ENCODE data around the gene TPGS2. TPM values are rescaled to one million over a fixed set of nuclear protein-coding genes. Genes with fewer than 3 reads are reported as not detected.
A peak's percentile ranks its signal among the peaks of the same experiment; 100 is the strongest.

Gene TPGS2
- total RNA-seq, 2 donors from 2014 or later, result 128 to 157 TPM

- intact Hi-C loops (cut with DNase I), result no loop called here
- no peaks in the 10 kb centered on the region for H3K36me3 ChIP-seq
- no peak for DNase-seq (ENCODE audit: low spot score)
- WGBS, result 96% methylated on average over 12 of the region's 12 CpGs
- no peak overlapping the region for H3K4me3 ChIP-seq
- peaks cover 6% of the 10 kb centered on the region for H3K4me1 ChIP-seq (replicated peaks)
- no peaks in the 10 kb centered on the region for H3K9me3 ChIP-seq
- H3K27ac ChIP-seq, result no peak overlapping the region
- TF ChIP-seq, protein P1, sequence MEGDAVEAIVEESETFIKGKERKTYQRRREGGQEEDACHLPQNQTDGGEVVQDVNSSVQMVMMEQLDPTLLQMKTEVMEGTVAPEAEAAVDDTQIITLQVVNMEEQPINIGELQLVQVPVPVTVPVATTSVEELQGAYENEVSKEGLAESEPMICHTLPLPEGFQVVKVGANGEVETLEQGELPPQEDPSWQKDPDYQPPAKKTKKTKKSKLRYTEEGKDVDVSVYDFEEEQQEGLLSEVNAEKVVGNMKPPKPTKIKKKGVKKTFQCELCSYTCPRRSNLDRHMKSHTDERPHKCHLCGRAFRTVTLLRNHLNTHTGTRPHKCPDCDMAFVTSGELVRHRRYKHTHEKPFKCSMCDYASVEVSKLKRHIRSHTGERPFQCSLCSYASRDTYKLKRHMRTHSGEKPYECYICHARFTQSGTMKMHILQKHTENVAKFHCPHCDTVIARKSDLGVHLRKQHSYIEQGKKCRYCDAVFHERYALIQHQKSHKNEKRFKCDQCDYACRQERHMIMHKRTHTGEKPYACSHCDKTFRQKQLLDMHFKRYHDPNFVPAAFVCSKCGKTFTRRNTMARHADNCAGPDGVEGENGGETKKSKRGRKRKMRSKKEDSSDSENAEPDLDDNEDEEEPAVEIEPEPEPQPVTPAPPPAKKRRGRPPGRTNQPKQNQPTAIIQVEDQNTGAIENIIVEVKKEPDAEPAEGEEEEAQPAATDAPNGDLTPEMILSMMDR (IDR thresholded peaks at IDR 0.05), result no peak
- no peak for TF ChIP-seq POLR2AphosphoS5 (IDR thresholded peaks at IDR 0.05)
- no peak for TF ChIP-seq POLR2A (IDR thresholded peaks at IDR 0.05)
- H3K27me3 ChIP-seq (replicated peaks; ENCODE audit: insufficient read depth), result no peaks in the 10 kb centered on the region
Measured at GRCh38 chr18:36761186-36761698, 67.6 kb downstream of the TPGS2 start.

- intact Hi-C loops (cut with DNase I), result no loop called here
- H3K9me3 ChIP-seq, result no peaks in the 10 kb centered on the region
- H3K4me3 ChIP-seq, result no peak overlapping the region
- no peaks in the 10 kb centered on the region for H3K36me3 ChIP-seq
- H3K4me1 ChIP-seq (replicated peaks), result peaks cover 6% of the 10 kb centered on the region
- WGBS, result 93% methylated on average over 29 of the region's 29 CpGs
- H3K27me3 ChIP-seq (replicated peaks; ENCODE audit: insufficient read depth), result no peaks in the 10 kb centered on the region
- TF ChIP-seq POLR2A (IDR thresholded peaks at IDR 0.05) (no peak), POLR2AphosphoS5 (IDR thresholded peaks at IDR 0.05) (no peak)
- H3K27ac ChIP-seq, result no peak overlapping the region
- DNase-seq (ENCODE audit: low spot score), result no peak
Measured at GRCh38 chr18:36760598-36760997, 68.2 kb downstream of the TPGS2 start.

GRCh38 chr18:36759167-36759776 is 69.5 kb downstream of the TPGS2 start:
- WGBS, result 62% methylated on average over 6 of the region's 6 CpGs
- intact Hi-C loops (cut with DNase I), result loop anchor here (5.0 to 10.0 kb wide), 2 partner anchors 187 to 464 kb away; partner anchors contain the start of gene FHOD3
- H3K36me3 ChIP-seq, result no peaks in the 10 kb centered on the region
- H3K4me1 ChIP-seq (replicated peaks), result peaks cover 6% of the 10 kb centered on the region
- TF ChIP-seq POLR2A (IDR thresholded peaks at IDR 0.05) (no peak), POLR2AphosphoS5 (IDR thresholded peaks at IDR 0.05) (no peak)
- TF ChIP-seq, protein P1 (IDR thresholded peaks at IDR 0.05), result no peak
- no peak overlapping the region for H3K4me3 ChIP-seq
- no peaks in the 10 kb centered on the region for H3K9me3 ChIP-seq
- H3K27me3 ChIP-seq (replicated peaks; ENCODE audit: insufficient read depth), result no peaks in the 10 kb centered on the region
- DNase-seq (ENCODE audit: low spot score), result no peak
- H3K27ac ChIP-seq, result no peak overlapping the region

- Histone ChIP-seq H3K4me1 (replicated peaks) (peaks cover 6% of the 10 kb centered on the region), H3K9me3 (no peaks in the 10 kb centered on the region), H3K27me3 (replicated peaks; ENCODE audit: insufficient read depth) (no peaks in the 10 kb centered on the region), H3K36me3 (no peaks in the 10 kb centered on the region), H3K27ac (no peak overlapping the region), H3K4me3 (no peak overlapping the region)
- 66% methylated on average over 10 of the region's 10 CpGs for WGBS
- DNase-seq (ENCODE audit: low spot score), result no peak
- TF ChIP-seq, protein P1 (IDR thresholded peaks at IDR 0.05), result no peak
- TF ChIP-seq POLR2A (IDR thresholded peaks at IDR 0.05) (no peak), POLR2AphosphoS5 (IDR thresholded peaks at IDR 0.05) (no peak)
- intact Hi-C loops (cut with DNase I), result loop anchor here (5.0 to 10.0 kb wide), 2 partner anchors 186 to 464 kb away; partner anchors contain the start of gene FHOD3
Measured at GRCh38 chr18:36758623-36759022, 70.2 kb downstream of the TPGS2 start.

DNA sequence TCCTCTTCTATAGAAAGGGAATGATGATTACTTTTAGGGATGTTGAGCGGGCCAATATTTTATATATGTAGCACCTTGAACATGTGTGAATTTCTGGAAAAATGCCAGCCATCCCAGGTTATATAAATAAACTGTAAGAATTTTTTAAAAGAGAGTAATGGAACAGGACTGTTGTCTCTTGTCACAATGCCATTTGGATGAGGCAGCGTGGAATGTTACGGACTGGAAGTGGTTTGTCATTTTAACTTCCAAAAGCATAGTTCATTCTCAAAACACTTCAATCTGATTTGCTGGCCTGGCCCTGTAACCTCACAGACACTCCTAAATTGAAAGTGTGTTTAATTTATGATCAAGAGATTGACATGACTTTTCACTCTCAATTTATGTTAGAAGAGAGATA is 70.8 kb downstream of the TPGS2 start:
- Histone ChIP-seq H3K9me3 (no peaks in the 10 kb centered on the region), H3K36me3 (no peaks in the 10 kb centered on the region), H3K27me3 (replicated peaks; ENCODE audit: insufficient read depth) (no peaks in the 10 kb centered on the region), H3K4me3 (no peak overlapping the region), H3K27ac (peak overlapping the region in 1 of 2 donors; percentile 50), H3K4me1 (replicated peaks) (peaks cover 6% of the 10 kb centered on the region)
- no peak for TF ChIP-seq POLR2AphosphoS5 (IDR thresholded peaks at IDR 0.05)
- TF ChIP-seq POLR2A (IDR thresholded peaks at IDR 0.05), result no peak
- TF ChIP-seq, protein P1 (IDR thresholded peaks at IDR 0.05), result no peak
- 47% methylated on average over 3 of the region's 3 CpGs for WGBS
- intact Hi-C loops (cut with DNase I), result loop anchor here (5.0 to 10.0 kb wide), 2 partner anchors 186 to 463 kb away; partner anchors contain the start of gene FHOD3
- DNase-seq (ENCODE audit: low spot score), result no peak
